Measurements from ENCODE around the gene ELMOD3.

GRCh38 chr2:85344356-85344954, 10.1 kb upstream of the ELMOD3 start:
- TF ChIP-seq CTCF (IDR thresholded peaks at IDR 0.05) (no peak), POLR2A (IDR thresholded peaks at IDR 0.05) (no peak), POLR2AphosphoS5 (IDR thresholded peaks at IDR 0.05) (no peak), EP300 (IDR thresholded peaks at IDR 0.05) (no peak)

Measured in suprapubic skin (tissue), 4 donors.